DOHH2 (cell line): Measurements from ENCODE around the gene CELF1.

ENCODE experiments used
- H3F3A ChIP-seq: fragments of 200-600 bp; sonication (generic), shearing (Covaris generic); 2 replicates; pipeline ENCODE4 v1.6.0; 2016; ENCODE audit warnings: antibody characterized with exemption, mild to moderate bottlenecking; ENCODE audit not compliant: control insufficient read depth, insufficient read depth
- H3K27ac ChIP-seq: fragments of 200-600 bp; sonication (generic); 2 replicates; pipeline ENCODE4 v1.5.1; 2014; ENCODE audit warnings: low read depth, mild to moderate bottlenecking, low read length, moderate library complexity
- H3K27me3 ChIP-seq: fragments of 200-600 bp; sonication (generic); 2 replicates; pipeline ENCODE4 v1.6.1; 2014; ENCODE audit warnings: mild to moderate bottlenecking, low read length, mixed read lengths; ENCODE audit not compliant: control insufficient read depth
- H3K36me3 ChIP-seq: fragments of 200-600 bp; sonication (generic); 2 replicates; pipeline ENCODE4 v1.6.1; 2014; ENCODE audit warnings: mild to moderate bottlenecking, low read length, moderate library complexity, mixed read lengths; ENCODE audit not compliant: control insufficient read depth
- H3K4me1 ChIP-seq: fragments of 200-600 bp; sonication (generic); 2 replicates; pipeline ENCODE4 v1.6.1; 2014; ENCODE audit warnings: mild to moderate bottlenecking, low read length, mixed read lengths; ENCODE audit not compliant: control insufficient read depth
- H3K4me2 ChIP-seq: fragments of 200-600 bp; sonication (generic); 2 replicates; pipeline ENCODE4 v1.6.0; 2014; ENCODE audit warnings: mild to moderate bottlenecking, low read length, moderate library complexity
- H3K4me3 ChIP-seq: fragments of 200-600 bp; sonication (generic); 2 replicates; pipeline ENCODE4 v1.5.1; 2014; ENCODE audit warnings: mild to moderate bottlenecking, low read length, mixed read lengths
- H3K79me2 ChIP-seq: fragments of 200-600 bp; sonication (generic); 2 replicates; pipeline ENCODE4 v1.6.1; 2014; ENCODE audit warnings: mild to moderate bottlenecking, low read length, mixed read lengths; ENCODE audit not compliant: control insufficient read depth
- H3K9me2 ChIP-seq: fragments of 200-600 bp; sonication (generic); replicated peaks from 2 replicates; pipeline ENCODE4 v1.6.1; 2014; ENCODE audit warnings: mild to moderate bottlenecking, low read length, mixed read lengths; ENCODE audit not compliant: control insufficient read depth
- H3K9me3 ChIP-seq: fragments of 200-600 bp; sonication (generic); 2 replicates; pipeline ENCODE4 v1.6.1; 2014; ENCODE audit warnings: antibody characterized with exemption, low read length, mixed read lengths; ENCODE audit not compliant: control insufficient read depth, insufficient read depth
- H4K20me1 ChIP-seq: fragments of 200-600 bp; sonication (generic); 2 replicates; pipeline ENCODE4 v1.6.0; 2014; ENCODE audit warnings: low read depth, mild to moderate bottlenecking, antibody characterized with exemption, low read length, moderate library complexity; ENCODE audit not compliant: control insufficient read depth, insufficient read depth
- CTCF ChIP-seq: fragments of 200-600 bp; sonication (generic); IDR thresholded peaks from one replicate; pipeline ENCODE4 v1.5.1; 2014; ENCODE audit warnings: antibody characterized with exemption, mild to moderate bottlenecking, low read depth, low read length; ENCODE audit not compliant: poor library complexity, severe bottlenecking
- EZH2phosphoT487 ChIP-seq: fragments of 200-600 bp; sonication (generic); IDR thresholded peaks from 2 replicates; pipeline ENCODE4 v1.6.1; 2017; ENCODE audit warnings: borderline replicate concordance, mild to moderate bottlenecking, antibody characterized with exemption, low read length, moderate library complexity, mixed read lengths

Gene CELF1

GRCh38 chr11:47570651-47571356, 17.9 kb upstream of the CELF1 start:
- peaks cover 82% of the 10 kb centered on the region for H3K79me2 ChIP-seq
- no peaks in the 10 kb centered on the region for H4K20me1 ChIP-seq
- no peak overlapping the region for H3K27ac ChIP-seq
- peaks cover 11% of the 10 kb centered on the region; the same call in 1 of the 2 replicates for H3F3A ChIP-seq
- TF ChIP-seq EZH2phosphoT487 (no peak), CTCF (no peak)
- peaks cover 68% of the 10 kb centered on the region for H3K36me3 ChIP-seq
- H3K4me3 ChIP-seq: no peak overlapping the region
- no peaks in the 10 kb centered on the region for H3K9me3 ChIP-seq
- H3K9me2 ChIP-seq: no peaks in the 10 kb centered on the region
- peaks cover 12% of the 10 kb centered on the region for H3K4me1 ChIP-seq
- no peaks in the 10 kb centered on the region for H3K27me3 ChIP-seq
- H3K4me2 ChIP-seq: no peak overlapping the region

GRCh38 chr11:47569646-47570045, 16.7 kb upstream of the CELF1 start:
- Histone ChIP-seq H3K9me2 (no peaks in the 10 kb centered on the region), H3F3A (peaks cover 11% of the 10 kb centered on the region; the same call in 1 of the 2 replicates), H3K36me3 (peaks cover 63% of the 10 kb centered on the region), H3K4me1 (peaks cover 16% of the 10 kb centered on the region), H3K27ac (no peak overlapping the region), H4K20me1 (no peaks in the 10 kb centered on the region), H3K27me3 (no peaks in the 10 kb centered on the region), H3K4me2 (no peak overlapping the region), H3K9me3 (no peaks in the 10 kb centered on the region), H3K4me3 (no peak overlapping the region), H3K79me2 (peaks cover 87% of the 10 kb centered on the region)
- no peak for TF ChIP-seq CTCF
- no peak for TF ChIP-seq EZH2phosphoT487

GRCh38 chr11:47566149-47566698, 13.3 kb upstream of the CELF1 start:
- Histone ChIP-seq H3K27ac (peak overlapping the region; percentile 55), H3K9me3 (no peaks in the 10 kb centered on the region), H3F3A (peaks cover 7% of the 10 kb centered on the region; the same call in 1 of the 2 replicates), H3K79me2 (peaks cover 69% of the 10 kb centered on the region), H3K9me2 (no peaks in the 10 kb centered on the region), H3K4me1 (peaks cover 26% of the 10 kb centered on the region), H4K20me1 (no peaks in the 10 kb centered on the region), H3K4me2 (peak overlapping the region; percentile 90), H3K36me3 (peaks cover 32% of the 10 kb centered on the region), H3K27me3 (no peaks in the 10 kb centered on the region), H3K4me3 (peak overlapping the region; percentile 99)
- TF ChIP-seq CTCF (no peak), EZH2phosphoT487 (no peak)
